ENCODE data around the gene UBE2E3.

DNA sequence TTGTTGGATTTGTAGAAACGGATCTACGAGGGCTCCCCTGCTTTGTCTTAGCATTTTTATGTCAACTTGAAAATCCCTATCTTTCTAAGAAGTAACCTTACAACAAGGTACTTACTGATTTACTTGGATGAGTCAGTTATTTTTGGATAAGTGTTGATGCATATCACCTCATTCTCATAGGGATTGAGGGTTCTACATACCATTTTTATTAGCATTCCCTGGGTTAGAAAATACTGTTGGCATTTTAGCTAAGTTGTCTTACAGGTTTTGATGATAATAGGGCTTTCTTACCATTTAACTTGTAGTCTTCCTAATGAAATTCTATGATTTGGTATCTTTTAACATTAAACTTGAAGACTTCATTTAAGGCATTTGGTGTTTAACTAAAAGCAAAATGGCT is 125.2 kb downstream of the UBE2E3 start:
- TF ChIP-seq CTCF (IDR thresholded peaks at IDR 0.05; ENCODE audit: low read length) (no peak), EZH2 (IDR thresholded peaks at IDR 0.05; ENCODE audit: borderline replicate concordance, low read length) (no peak)
